Tibial artery (tissue), 4 donors: ENCODE results near the gene ZNF595.

Experiments
- DNase-seq, 2 donors: peaks; one replicate each; pipeline ENCODE4 v3.0.0-alpha.2; 2019
- H3K27ac ChIP-seq, 2 donors: fragments of 200-600 bp; sonication (generic) in 1 of 2; 1 replicate in 1 of 2; 2 replicates in 1 of 2; pipeline ENCODE4 v1.5.1; 2018 to 2019; ENCODE audit warnings: mild to moderate bottlenecking in 1 of 2
- H3K27me3 ChIP-seq, 2 donors: fragments of 200-600 bp; sonication (generic) in 1 of 2; one replicate each; pipeline versions ENCODE4 v1.5.1 to v1.6.0; 2016 to 2019
- H3K36me3 ChIP-seq, 3 donors: fragments of 200-600 bp; sonication (generic) in 2 of 3; one replicate each; pipeline ENCODE4 v1.5.1; 2016 to 2019; ENCODE audit warnings: mild to moderate bottlenecking in 2 of 3
- H3K4me1 ChIP-seq, 4 donors: fragments of 200-600 bp; sonication (generic) in 2 of 4; 1 replicate in 3 of 4; 2 replicates in 1 of 4; pipeline ENCODE4 v1.5.1; 2016 to 2019
- H3K4me3 ChIP-seq, 2 donors: fragments of 200-600 bp; sonication (generic) in 1 of 2; 1 replicate in 1 of 2; 2 replicates in 1 of 2; pipeline ENCODE4 v1.5.1; 2018 to 2019; ENCODE audit warnings: mild to moderate bottlenecking in 2 of 2
- H3K9me3 ChIP-seq, 3 donors: fragments of 200-600 bp; sonication (generic) in 1 of 3; one replicate each; pipeline ENCODE4 v1.5.1; 2016 to 2019
- CTCF ChIP-seq, 2 experiments: fragments of 200-600 bp in 1 of 2; fragments of 450-650 bp in 1 of 2; IDR thresholded peaks; one replicate each; pipeline ENCODE4 v1.5.1; 2017 to 2019; ENCODE audit warnings: antibody characterized with exemption in 2 of 2, mild to moderate bottlenecking in 1 of 2, moderate library complexity in 1 of 2
- intact Hi-C: fragments of 100-400 bp; cut with DNase I; formaldehyde crosslinking; loops from one replicate; pipeline ENCODE4 v1.15.0; 2023; ENCODE audit warnings: low total_unique reads

Gene ZNF595

GRCh38 chr4:98386-98785 is 45.3 kb downstream of the ZNF595 start:
- no peak for TF ChIP-seq CTCF (IDR thresholded peaks at IDR 0.05)
- H3K36me3 ChIP-seq = peaks cover 0 to 23% (median 7%) of the 10 kb centered on the region in 3 donors
- no peak for DNase-seq
- H3K27ac ChIP-seq = no peak overlapping the region
- no peaks in the 10 kb centered on the region for H3K27me3 ChIP-seq
- H3K9me3 ChIP-seq = peaks cover 40 to 99% (median 70%) of the 10 kb centered on the region in 3 donors
- no peaks in the 10 kb centered on the region for H3K4me1 ChIP-seq
- intact Hi-C loops = no loop called here
- H3K4me3 ChIP-seq = no peak overlapping the region

DNA sequence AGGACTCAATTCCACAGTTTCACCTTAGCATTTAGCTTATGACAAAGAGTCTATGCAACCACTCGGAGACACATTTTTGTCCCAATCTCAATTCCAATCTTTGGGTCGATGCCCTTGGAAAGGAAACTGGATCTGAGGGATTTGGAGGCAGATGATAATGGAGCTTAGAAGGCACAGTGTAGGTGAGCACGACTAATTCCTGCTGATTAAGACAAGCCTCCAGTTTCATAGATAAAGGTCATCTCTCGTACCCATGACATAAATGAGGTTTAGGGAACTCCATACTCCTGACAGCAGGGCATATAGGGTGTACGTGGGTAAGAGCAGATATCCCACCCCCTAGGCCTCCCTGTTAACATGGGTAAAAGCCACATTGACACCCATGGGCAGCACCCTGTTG is 46.7 kb downstream of the ZNF595 start:
- intact Hi-C loops = no loop called here
- H3K9me3 ChIP-seq = peaks cover 30 to 92% (median 58%) of the 10 kb centered on the region in 3 donors

DNA sequence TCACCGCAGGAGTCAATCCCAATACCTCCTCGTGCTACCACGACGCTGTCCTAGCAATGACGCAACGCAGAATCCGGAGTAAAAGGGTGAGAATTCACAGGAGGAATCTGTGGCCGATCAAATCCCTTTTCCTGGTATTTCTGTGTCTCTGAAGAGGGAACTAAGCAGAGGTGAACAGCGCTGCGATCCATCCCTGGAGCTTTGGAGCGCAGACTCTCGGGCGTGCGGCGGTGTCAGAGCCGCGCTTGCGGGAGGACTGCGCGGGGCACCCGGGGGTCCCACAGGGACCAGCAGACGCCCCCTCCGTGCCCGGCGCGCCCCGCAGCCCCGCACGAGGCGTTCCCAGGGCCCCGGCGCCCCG is 53.9 kb downstream of the ZNF595 start:
- no peak for TF ChIP-seq CTCF (IDR thresholded peaks at IDR 0.05)
- no peak for DNase-seq
- Histone ChIP-seq H3K4me1 (peaks cover 0 to 14% (median 6%) of the 10 kb centered on the region in 4 donors), H3K36me3 (peaks cover 0 to 4% (median 0%) of the 10 kb centered on the region in 3 donors), H3K27me3 (peaks cover 0 to 56% of the 10 kb centered on the region in 2 donors), H3K27ac (no peak overlapping the region), H3K9me3 (peaks cover 0 to 57% (median 27%) of the 10 kb centered on the region in 3 donors), H3K4me3 (peak overlapping the region; percentile 6 to 33)
- intact Hi-C loops = no loop called here

More for the DNA sequence above, 46.7 kb downstream of the ZNF595 start:
- Histone ChIP-seq H3K27me3 (no peaks in the 10 kb centered on the region), H3K36me3 (peaks cover 0 to 19% (median under 1%) of the 10 kb centered on the region in 3 donors), H3K4me1 (no peaks in the 10 kb centered on the region), H3K27ac (no peak overlapping the region), H3K4me3 (no peak overlapping the region)
- TF ChIP-seq CTCF (IDR thresholded peaks at IDR 0.05) = no peak
- DNase-seq = no peak

GRCh38 chr4:107444-108429 is 54.6 kb downstream of the ZNF595 start:
- TF ChIP-seq CTCF (IDR thresholded peaks at IDR 0.05) = no peak
- peaks cover 0 to 50% (median 27%) of the 10 kb centered on the region in 3 donors for H3K9me3 ChIP-seq
- DNase-seq = no peak
- peaks cover 0 to 14% (median 6%) of the 10 kb centered on the region in 4 donors for H3K4me1 ChIP-seq
- intact Hi-C loops = no loop called here
- no peak overlapping the region for H3K27ac ChIP-seq
- H3K27me3 ChIP-seq = peaks cover 0 to 56% of the 10 kb centered on the region in 2 donors
- H3K36me3 ChIP-seq = peaks cover 0 to 4% (median 0%) of the 10 kb centered on the region in 3 donors
- peak overlapping the region; percentile 6 to 33 for H3K4me3 ChIP-seq

DNA sequence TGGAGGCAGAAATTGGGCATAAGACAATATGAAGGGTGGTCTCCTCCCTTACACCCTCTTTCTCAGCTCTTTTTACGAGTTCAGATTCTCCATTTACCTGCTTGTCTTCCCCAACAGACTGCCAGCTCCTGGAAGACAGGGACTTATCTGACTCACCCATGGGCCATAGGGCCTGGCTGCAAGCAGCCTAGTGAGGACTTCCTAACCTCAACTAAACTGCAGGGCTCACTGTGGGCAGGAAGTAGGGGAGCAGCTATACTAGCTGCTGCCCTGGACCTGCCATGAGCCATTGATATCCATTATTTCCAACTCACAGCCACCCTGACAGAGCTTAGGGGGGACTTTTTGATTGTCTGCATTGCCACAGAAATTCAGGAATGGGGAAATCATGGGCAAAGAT is 59.6 kb downstream of the ZNF595 start:
- H3K9me3 ChIP-seq = peaks cover 0 to 9% (median 2%) of the 10 kb centered on the region in 3 donors
- no peak overlapping the region for H3K4me3 ChIP-seq
- intact Hi-C loops = no loop called here
- peaks cover 0 to 5% (median 2%) of the 10 kb centered on the region in 4 donors for H3K4me1 ChIP-seq
- no peak for DNase-seq
- no peak for TF ChIP-seq CTCF (IDR thresholded peaks at IDR 0.05)
- no peak overlapping the region for H3K27ac ChIP-seq
- peaks cover 0 to 34% of the 10 kb centered on the region in 2 donors for H3K27me3 ChIP-seq
- no peaks in the 10 kb centered on the region for H3K36me3 ChIP-seq
